NCI-H187 treated with DMSO at 0.1 percent for 48 hours (cell line): ENCODE measurements around the gene GPER1.

Experiments used
- DNase-seq: peaks from one replicate; lab custom pipeline; 2025; lab: John Stamatoyannopoulos, UW

Gene GPER1

GRCh38 chr7:1053816-1054370 lies 34.0 kb upstream of the GPER1 start:
- no peak for DNase-seq

GRCh38 chr7:1054438-1054837 lies 33.5 kb upstream of the GPER1 start:
- DNase-seq = no peak

GRCh38 chr7:1054861-1055450 lies 33.0 kb upstream of the GPER1 start:
- no peak for DNase-seq

GRCh38 chr7:1055491-1055955 lies 32.4 kb upstream of the GPER1 start:
- no peak for DNase-seq

- no peak for DNase-seq
Measured at GRCh38 chr7:1055956-1056784, 31.7 kb upstream of the GPER1 start.

GRCh38 chr7:1056785-1057410 lies 31.0 kb upstream of the GPER1 start:
- no peak for DNase-seq

GRCh38 chr7:1057416-1058291 lies 30.3 kb upstream of the GPER1 start:
- no peak for DNase-seq

- DNase-seq = no peak
Measured at GRCh38 chr7:1058311-1058710, 29.6 kb upstream of the GPER1 start.

- DNase-seq = no peak
Measured at GRCh38 chr7:1058821-1059199, 29.1 kb upstream of the GPER1 start.

GRCh38 chr7:1059200-1060091 lies 28.5 kb upstream of the GPER1 start:
- no peak for DNase-seq

GRCh38 chr7:1060315-1061072 lies 27.4 kb upstream of the GPER1 start:
- DNase-seq = no peak

- DNase-seq = no peak
Measured at GRCh38 chr7:1061180-1061579, 26.7 kb upstream of the GPER1 start.

- no peak for DNase-seq
Measured at GRCh38 chr7:1062296-1063294, 25.3 kb upstream of the GPER1 start.

- DNase-seq = no peak
Measured at GRCh38 chr7:1063361-1063760, 24.6 kb upstream of the GPER1 start.

GRCh38 chr7:1064581-1064980 lies 23.3 kb upstream of the GPER1 start:
- DNase-seq = no peak

GRCh38 chr7:1065263-1065584 lies 22.7 kb upstream of the GPER1 start:
- no peak for DNase-seq

- DNase-seq = peak; percentile 59
Measured at GRCh38 chr7:1065585-1066241, 22.2 kb upstream of the GPER1 start.

GRCh38 chr7:1066242-1066588 lies 21.7 kb upstream of the GPER1 start:
- DNase-seq = no peak

GRCh38 chr7:1068013-1068412 lies 19.9 kb upstream of the GPER1 start:
- no peak for DNase-seq
